Bronchial epithelial cell (primary cell): ENCODE measurements around the gene SAT2. TPM values are rescaled to one million over a fixed set of nuclear protein-coding genes. Genes with fewer than 3 reads are reported as not detected.
A peak's percentile ranks its signal among the peaks of the same experiment; 100 is the strongest.

Experiments used
- DNase-seq: peaks from one replicate; pipeline ENCODE4 v3.0.0-alpha.2; 2010; ENCODE audit warnings: low read depth
- FAIRE-seq: peaks from 2 replicates; lab custom pipeline; 2011; peaks lifted over from hg19 to GRCh38; lab: Jason Lieb, UNC
- H3K27me3 ChIP-seq: 2 replicates; pipeline ENCODE4 v1.5.1; 2011; ENCODE audit warnings: low read length; ENCODE audit not compliant: control insufficient read depth, insufficient read depth
- H3K36me3 ChIP-seq: 2 replicates; pipeline ENCODE4 v1.5.1; 2011; ENCODE audit warnings: low read length; ENCODE audit not compliant: control insufficient read depth, insufficient read depth
- H3K4me3 ChIP-seq: 2 replicates; pipeline ENCODE4 v1.5.1; 2011; ENCODE audit warnings: mild to moderate bottlenecking, low read depth, low read length, control low read depth
- total RNA-seq: library from RNA; depleted of rRNA; stranded (reverse); fragments of >200 nt; gene quantifications from 2 replicates; pipeline ENCODE4 v1.2.1, GENCODE V29; 2014
- TF ChIP-seq, protein P1 (sequence below): IDR thresholded peaks from 2 replicates; pipeline ENCODE4 v1.5.1; 2011; ENCODE audit warnings: mild to moderate bottlenecking, moderate library complexity, low read length, control low read depth, inconsistent platforms; ENCODE audit not compliant: insufficient read depth, severe bottlenecking

Gene SAT2
- total RNA-seq, 1 donor from 2014 or later = 38.7 TPM

DNA sequence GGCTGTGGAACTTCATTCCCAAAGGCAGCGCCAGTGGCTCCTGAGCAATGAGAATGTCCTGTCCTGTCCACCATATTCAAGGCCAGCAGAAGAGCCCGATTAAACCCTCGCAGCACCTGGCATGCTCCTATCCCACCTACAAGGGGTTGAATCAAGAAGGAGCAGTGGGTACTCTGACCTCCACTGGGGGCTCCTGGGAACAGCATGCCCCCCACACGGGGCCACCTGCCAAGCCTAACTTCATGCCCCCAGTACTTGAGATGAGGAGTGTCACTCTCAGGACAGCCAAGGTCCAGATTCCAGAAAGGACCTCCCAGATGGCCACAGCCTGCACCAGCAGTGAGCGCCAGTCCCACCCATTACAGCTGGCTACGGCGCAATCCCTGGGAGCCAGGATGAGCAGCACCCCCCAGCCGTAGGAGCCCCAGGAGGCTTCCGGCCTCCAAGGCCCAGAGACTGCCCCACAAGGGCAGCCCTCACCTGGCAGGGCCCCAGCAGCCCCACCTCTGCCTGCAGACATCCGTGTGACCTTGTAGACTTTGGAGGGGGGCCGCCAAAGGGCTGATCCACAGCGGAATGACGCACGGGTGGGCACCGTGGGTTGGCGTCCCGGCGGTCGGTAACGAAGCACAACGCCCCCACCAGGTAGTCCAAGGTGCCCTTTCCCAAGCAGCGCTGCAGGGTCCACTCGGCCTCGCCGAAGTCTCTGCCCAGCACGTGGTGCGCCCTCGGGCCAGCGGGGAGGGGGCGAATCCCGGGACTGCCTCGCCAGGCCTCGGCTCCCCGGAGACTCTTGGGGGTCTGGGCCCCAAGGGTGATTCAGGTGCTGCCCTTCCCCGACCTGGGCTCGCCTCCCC, 45.0 kb downstream of the SAT2 start:
- FAIRE-seq = no peak
- Histone ChIP-seq H3K4me3 (peak overlapping the region; percentile 57), H3K27me3 (no peaks in the 10 kb centered on the region), H3K36me3 (peaks cover 22% of the 10 kb centered on the region)
- DNase-seq = no peak
- TF ChIP-seq, protein P1, sequence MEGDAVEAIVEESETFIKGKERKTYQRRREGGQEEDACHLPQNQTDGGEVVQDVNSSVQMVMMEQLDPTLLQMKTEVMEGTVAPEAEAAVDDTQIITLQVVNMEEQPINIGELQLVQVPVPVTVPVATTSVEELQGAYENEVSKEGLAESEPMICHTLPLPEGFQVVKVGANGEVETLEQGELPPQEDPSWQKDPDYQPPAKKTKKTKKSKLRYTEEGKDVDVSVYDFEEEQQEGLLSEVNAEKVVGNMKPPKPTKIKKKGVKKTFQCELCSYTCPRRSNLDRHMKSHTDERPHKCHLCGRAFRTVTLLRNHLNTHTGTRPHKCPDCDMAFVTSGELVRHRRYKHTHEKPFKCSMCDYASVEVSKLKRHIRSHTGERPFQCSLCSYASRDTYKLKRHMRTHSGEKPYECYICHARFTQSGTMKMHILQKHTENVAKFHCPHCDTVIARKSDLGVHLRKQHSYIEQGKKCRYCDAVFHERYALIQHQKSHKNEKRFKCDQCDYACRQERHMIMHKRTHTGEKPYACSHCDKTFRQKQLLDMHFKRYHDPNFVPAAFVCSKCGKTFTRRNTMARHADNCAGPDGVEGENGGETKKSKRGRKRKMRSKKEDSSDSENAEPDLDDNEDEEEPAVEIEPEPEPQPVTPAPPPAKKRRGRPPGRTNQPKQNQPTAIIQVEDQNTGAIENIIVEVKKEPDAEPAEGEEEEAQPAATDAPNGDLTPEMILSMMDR = no peak

DNA sequence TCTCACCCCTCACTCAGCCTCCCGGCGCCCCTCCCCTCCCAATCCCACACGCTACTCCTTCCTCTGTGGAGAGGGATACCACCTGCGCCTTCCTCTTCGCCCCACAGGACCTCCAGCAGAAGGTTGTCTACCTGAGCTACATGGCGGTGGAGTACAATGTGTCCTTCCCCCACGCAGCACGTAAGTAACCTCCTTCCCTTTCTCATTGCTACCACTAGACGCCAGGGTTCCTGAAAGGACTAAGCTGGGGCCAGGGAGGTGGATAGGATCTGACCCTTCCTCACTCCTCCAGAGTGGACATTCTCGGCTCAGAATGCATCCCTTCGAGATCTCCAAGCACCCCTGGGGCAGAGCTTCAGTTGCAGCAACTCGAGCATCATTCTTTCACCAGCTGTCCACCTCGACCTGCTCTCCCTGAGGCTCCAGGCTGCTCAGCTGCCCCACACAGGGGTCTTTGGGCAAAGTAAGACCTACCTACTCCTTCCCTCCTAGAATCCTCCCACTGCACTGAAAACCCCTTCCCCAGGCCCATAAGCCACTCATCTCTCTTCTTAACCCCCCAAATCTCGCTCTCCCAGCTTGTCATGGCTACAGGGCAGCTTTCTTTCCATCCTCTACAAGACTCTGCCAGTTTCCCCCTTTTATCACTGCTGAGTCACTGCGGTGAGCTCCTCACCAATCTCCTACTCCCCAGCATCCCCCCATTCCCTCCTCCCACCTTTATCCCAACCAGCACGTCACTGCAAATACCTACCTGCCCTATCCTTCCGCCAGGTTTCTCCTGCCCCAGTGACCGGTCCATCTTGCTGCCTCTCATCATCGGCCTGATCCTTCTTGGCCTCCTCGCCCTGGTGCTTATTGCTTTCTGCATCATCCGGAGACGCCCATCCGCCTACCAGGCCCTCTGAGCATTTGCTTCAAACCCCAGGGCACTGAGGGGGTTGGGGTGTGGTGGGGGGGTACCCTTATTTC, 46.7 kb downstream of the SAT2 start:
- DNase-seq (peak; percentile 57), FAIRE-seq (no peak)
- TF ChIP-seq, protein P1 = no peak
- Histone ChIP-seq H3K4me3 (no peak overlapping the region), H3K36me3 (peaks cover 25% of the 10 kb centered on the region), H3K27me3 (no peaks in the 10 kb centered on the region)

DNA sequence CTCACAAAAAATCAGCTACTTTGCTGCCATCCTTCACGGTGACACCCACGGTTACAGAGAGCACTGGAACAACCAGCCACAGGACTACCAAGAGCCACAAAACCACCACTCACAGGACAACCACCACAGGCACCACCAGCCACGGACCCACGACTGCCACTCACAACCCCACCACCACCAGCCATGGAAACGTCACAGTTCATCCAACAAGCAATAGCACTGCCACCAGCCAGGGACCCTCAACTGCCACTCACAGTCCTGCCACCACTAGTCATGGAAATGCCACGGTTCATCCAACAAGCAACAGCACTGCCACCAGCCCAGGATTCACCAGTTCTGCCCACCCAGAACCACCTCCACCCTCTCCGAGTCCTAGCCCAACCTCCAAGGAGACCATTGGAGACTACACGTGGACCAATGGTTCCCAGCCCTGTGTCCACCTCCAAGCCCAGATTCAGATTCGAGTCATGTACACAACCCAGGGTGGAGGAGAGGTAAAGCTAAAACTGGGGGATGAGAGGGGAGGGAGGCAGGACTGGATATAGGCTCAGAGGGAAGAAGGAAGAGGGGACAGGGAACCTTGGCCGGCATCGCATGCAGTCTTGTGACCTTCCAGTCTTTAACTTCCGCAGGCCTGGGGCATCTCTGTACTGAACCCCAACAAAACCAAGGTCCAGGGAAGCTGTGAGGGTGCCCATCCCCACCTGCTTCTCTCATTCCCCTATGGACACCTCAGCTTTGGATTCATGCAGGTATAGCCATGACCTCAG, 47.6 kb downstream of the SAT2 start:
- FAIRE-seq (no peak), DNase-seq (no peak)
- TF ChIP-seq, protein P1 = no peak
- Histone ChIP-seq H3K27me3 (no peaks in the 10 kb centered on the region), H3K4me3 (peak overlapping the region; percentile 1), H3K36me3 (peaks cover 28% of the 10 kb centered on the region)

DNA sequence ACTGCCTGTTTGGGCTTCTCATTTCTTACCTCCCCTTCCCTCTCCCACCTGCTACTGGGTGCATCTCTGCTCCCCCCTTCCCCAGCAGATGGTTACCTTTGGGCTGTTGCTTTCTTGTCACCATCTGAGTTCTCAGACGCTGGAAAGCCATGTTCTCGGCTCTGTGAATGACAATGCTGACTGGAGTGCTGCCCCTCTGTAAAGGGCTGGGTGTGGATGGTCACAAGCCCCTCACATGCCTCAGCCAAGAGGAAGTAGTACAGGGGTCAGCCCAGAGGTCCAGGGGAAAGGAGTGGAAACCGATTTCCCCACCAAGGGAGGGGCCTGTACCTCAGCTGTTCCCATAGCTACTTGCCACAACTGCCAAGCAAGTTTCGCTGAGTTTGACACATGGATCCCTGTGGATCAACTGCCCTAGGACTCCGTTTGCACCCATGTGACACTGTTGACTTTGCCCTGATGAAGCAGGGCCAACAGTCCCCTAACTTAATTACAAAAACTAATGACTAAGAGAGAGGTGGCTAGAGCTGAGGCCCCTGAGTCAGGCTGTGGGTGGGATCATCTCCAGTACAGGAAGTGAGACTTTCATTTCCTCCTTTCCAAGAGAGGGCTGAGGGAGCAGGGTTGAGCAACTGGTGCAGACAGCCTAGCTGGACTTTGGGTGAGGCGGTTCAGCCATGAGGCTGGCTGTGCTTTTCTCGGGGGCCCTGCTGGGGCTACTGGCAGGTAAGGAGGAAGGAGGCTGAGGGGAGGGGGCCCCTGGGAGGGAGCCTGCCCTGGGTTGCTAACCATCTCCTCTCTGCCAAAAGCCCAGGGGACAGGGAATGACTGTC, 48.4 kb downstream of the SAT2 start, which contains the start of gene CD68:
TSS of gene CD68 (plus strand) at position 638 of the 833 bp plus-strand sequence. CDS start at position 678, 40 bp downstream.
- Histone ChIP-seq H3K36me3 (peaks cover 35% of the 10 kb centered on the region), H3K27me3 (no peaks in the 10 kb centered on the region), H3K4me3 (peak within 1 kb of the TSS; percentile 1)
- FAIRE-seq = peak; percentile 86
- DNase-seq = peak; percentile 98
- TF ChIP-seq, protein P1 = no peak
